DOHH2 (cell line): ENCODE measurements around the gene SIK3.

ENCODE experiments used
- H3F3A ChIP-seq: fragments of 200-600 bp; sonication (generic), shearing (Covaris generic); 2 replicates; pipeline ENCODE4 v1.6.0; 2016; ENCODE audit warnings: antibody characterized with exemption, mild to moderate bottlenecking; ENCODE audit not compliant: control insufficient read depth, insufficient read depth
- H3K27ac ChIP-seq: fragments of 200-600 bp; sonication (generic); 2 replicates; pipeline ENCODE4 v1.5.1; 2014; ENCODE audit warnings: low read depth, mild to moderate bottlenecking, low read length, moderate library complexity
- H3K27me3 ChIP-seq: fragments of 200-600 bp; sonication (generic); 2 replicates; pipeline ENCODE4 v1.6.1; 2014; ENCODE audit warnings: mild to moderate bottlenecking, low read length, mixed read lengths; ENCODE audit not compliant: control insufficient read depth
- H3K36me3 ChIP-seq: fragments of 200-600 bp; sonication (generic); 2 replicates; pipeline ENCODE4 v1.6.1; 2014; ENCODE audit warnings: mild to moderate bottlenecking, low read length, moderate library complexity, mixed read lengths; ENCODE audit not compliant: control insufficient read depth
- H3K4me1 ChIP-seq: fragments of 200-600 bp; sonication (generic); 2 replicates; pipeline ENCODE4 v1.6.1; 2014; ENCODE audit warnings: mild to moderate bottlenecking, low read length, mixed read lengths; ENCODE audit not compliant: control insufficient read depth
- H3K4me2 ChIP-seq: fragments of 200-600 bp; sonication (generic); 2 replicates; pipeline ENCODE4 v1.6.0; 2014; ENCODE audit warnings: mild to moderate bottlenecking, low read length, moderate library complexity
- H3K4me3 ChIP-seq: fragments of 200-600 bp; sonication (generic); 2 replicates; pipeline ENCODE4 v1.5.1; 2014; ENCODE audit warnings: mild to moderate bottlenecking, low read length, mixed read lengths
- H3K79me2 ChIP-seq: fragments of 200-600 bp; sonication (generic); 2 replicates; pipeline ENCODE4 v1.6.1; 2014; ENCODE audit warnings: mild to moderate bottlenecking, low read length, mixed read lengths; ENCODE audit not compliant: control insufficient read depth
- H3K9me2 ChIP-seq: fragments of 200-600 bp; sonication (generic); replicated peaks from 2 replicates; pipeline ENCODE4 v1.6.1; 2014; ENCODE audit warnings: mild to moderate bottlenecking, low read length, mixed read lengths; ENCODE audit not compliant: control insufficient read depth
- H3K9me3 ChIP-seq: fragments of 200-600 bp; sonication (generic); 2 replicates; pipeline ENCODE4 v1.6.1; 2014; ENCODE audit warnings: antibody characterized with exemption, low read length, mixed read lengths; ENCODE audit not compliant: control insufficient read depth, insufficient read depth
- H4K20me1 ChIP-seq: fragments of 200-600 bp; sonication (generic); 2 replicates; pipeline ENCODE4 v1.6.0; 2014; ENCODE audit warnings: low read depth, mild to moderate bottlenecking, antibody characterized with exemption, low read length, moderate library complexity; ENCODE audit not compliant: control insufficient read depth, insufficient read depth
- EZH2phosphoT487 ChIP-seq: fragments of 200-600 bp; sonication (generic); IDR thresholded peaks from 2 replicates; pipeline ENCODE4 v1.6.1; 2017; ENCODE audit warnings: borderline replicate concordance, mild to moderate bottlenecking, antibody characterized with exemption, low read length, moderate library complexity, mixed read lengths
- TF ChIP-seq, protein P1 (sequence below): fragments of 200-600 bp; sonication (generic); IDR thresholded peaks from one replicate; pipeline ENCODE4 v1.5.1; 2014; ENCODE audit warnings: antibody characterized with exemption, mild to moderate bottlenecking, low read depth, low read length; ENCODE audit not compliant: poor library complexity, severe bottlenecking

The SIK3 gene

DNA sequence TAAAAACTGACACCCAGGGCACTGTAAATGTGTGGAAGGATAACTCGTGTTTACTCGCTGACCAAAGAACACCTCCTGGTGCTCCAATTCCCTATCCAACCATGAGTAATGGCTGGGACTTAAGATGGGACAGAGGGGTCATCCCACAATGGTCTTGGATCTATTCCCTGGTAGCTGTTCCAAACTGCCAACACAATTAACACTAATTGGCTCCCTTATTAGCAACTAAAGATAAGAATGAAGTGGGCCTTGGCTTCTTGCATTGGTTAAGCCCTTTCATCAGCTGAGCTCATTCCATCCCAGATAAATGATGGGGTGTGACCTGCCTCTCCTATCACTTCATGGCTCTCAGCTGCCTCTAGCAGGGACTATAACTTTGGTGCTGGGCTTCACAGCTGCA is 1.5 kb upstream of the SIK3 start:
- H3K79me2 ChIP-seq, result peaks cover 36% of the 10 kb centered on the region
- H3K27me3 ChIP-seq, result no peaks in the 10 kb centered on the region
- no peak overlapping the region for H3K4me3 ChIP-seq
- 0 out of 2 replicates have a peak, but pooled peaks cover 2% of the 10 kb centered on the region for H3F3A ChIP-seq
- H4K20me1 ChIP-seq, result peaks cover 11% of the 10 kb centered on the region; the same call in 1 of the 2 replicates
- peaks cover 40% of the 10 kb centered on the region for H3K4me1 ChIP-seq
- H3K36me3 ChIP-seq, result no peaks in the 10 kb centered on the region
- H3K9me3 ChIP-seq, result no peaks in the 10 kb centered on the region
- no peaks in the 10 kb centered on the region for H3K9me2 ChIP-seq
- TF ChIP-seq, protein P1, sequence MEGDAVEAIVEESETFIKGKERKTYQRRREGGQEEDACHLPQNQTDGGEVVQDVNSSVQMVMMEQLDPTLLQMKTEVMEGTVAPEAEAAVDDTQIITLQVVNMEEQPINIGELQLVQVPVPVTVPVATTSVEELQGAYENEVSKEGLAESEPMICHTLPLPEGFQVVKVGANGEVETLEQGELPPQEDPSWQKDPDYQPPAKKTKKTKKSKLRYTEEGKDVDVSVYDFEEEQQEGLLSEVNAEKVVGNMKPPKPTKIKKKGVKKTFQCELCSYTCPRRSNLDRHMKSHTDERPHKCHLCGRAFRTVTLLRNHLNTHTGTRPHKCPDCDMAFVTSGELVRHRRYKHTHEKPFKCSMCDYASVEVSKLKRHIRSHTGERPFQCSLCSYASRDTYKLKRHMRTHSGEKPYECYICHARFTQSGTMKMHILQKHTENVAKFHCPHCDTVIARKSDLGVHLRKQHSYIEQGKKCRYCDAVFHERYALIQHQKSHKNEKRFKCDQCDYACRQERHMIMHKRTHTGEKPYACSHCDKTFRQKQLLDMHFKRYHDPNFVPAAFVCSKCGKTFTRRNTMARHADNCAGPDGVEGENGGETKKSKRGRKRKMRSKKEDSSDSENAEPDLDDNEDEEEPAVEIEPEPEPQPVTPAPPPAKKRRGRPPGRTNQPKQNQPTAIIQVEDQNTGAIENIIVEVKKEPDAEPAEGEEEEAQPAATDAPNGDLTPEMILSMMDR, result no peak
- TF ChIP-seq EZH2phosphoT487, result no peak
- H3K27ac ChIP-seq, result no peak overlapping the region
- H3K4me2 ChIP-seq, result peak overlapping the region; percentile 94; the same call in 1 of the 2 replicates

DNA sequence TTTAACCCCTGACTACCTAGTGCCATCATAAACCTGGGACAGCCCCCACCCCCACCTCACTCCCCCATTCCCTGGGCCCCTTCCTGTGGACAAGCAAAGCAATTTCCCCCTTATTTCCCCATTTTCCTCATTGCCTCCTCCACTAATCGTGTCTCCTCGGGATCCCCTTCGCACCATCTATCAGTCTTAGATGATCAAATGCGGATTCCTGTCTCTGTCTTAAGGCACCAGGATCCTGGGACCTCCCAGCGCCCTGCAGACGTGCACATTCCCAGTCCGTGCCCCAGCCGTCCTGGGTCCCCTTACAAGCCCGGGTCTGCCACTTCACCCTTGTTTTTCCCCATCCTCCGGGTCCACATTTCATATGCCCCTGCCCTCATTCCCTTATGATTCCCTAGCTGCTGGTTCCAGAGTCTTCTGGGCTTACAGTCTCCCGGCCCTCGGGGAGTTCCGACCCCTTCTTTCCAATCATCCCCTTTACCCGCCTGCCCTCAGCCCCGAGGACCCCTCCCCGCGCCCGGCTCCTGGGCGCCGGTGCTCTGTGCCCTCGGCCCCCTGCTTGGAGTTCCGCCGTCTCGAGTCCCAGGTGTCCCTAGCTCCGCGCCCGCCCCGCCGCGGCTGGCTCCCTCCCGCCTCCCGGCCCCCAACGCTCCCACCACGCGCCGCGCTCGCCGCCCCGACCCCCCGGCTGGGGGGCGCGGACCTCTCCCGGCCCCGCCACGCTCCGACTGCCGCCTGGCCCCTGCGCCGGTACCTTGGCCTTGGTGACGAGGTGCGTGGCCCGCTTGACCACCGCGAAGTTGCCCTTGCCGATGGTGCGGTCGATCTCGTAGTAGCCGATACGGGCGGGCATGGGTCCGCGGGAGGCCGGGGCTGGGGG is 599 bp downstream of the SIK3 start:
- H3K27ac ChIP-seq, result peak overlapping the region; percentile 19; the same call in 1 of the 2 replicates
- peaks cover 41% of the 10 kb centered on the region for H3K4me1 ChIP-seq
- no peak for TF ChIP-seq EZH2phosphoT487
- TF ChIP-seq, protein P1, result no peak
- peak overlapping the region; percentile 76 for H3K4me2 ChIP-seq
- H3K27me3 ChIP-seq, result no peaks in the 10 kb centered on the region
- H4K20me1 ChIP-seq, result peaks cover 13% of the 10 kb centered on the region; the same call in 1 of the 2 replicates
- H3K4me3 ChIP-seq, result peak overlapping the region; percentile 77
- H3K79me2 ChIP-seq, result peaks cover 57% of the 10 kb centered on the region
- 0 out of 2 replicates have a peak, but pooled peaks cover 2% of the 10 kb centered on the region for H3F3A ChIP-seq
- H3K9me2 ChIP-seq, result no peaks in the 10 kb centered on the region
- H3K36me3 ChIP-seq, result no peaks in the 10 kb centered on the region; the same call in 1 of the 2 replicates
- no peaks in the 10 kb centered on the region for H3K9me3 ChIP-seq

DNA sequence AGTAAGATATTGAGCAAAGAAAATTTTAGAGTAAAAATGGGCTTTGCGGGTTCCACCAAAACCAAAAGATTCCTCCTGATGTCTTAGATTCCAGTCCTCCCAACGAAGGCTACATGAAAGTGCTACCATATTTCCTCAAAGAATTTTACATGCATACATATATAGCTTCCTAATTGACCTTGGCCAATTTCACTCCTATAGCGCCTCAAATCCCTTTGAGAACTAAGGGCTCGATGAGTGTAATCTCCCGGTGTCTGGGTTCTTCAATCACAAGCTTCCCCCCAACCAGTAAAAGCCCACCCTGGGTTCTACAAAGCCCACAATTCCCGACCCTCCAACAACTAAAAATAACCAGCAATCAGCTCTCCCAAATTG is 1.2 kb downstream of the SIK3 start:
- Histone ChIP-seq H3K9me3 (no peaks in the 10 kb centered on the region), H3K27ac (no peak overlapping the region), H3K4me1 (peaks cover 41% of the 10 kb centered on the region), H4K20me1 (peaks cover 13% of the 10 kb centered on the region; the same call in 1 of the 2 replicates), H3K27me3 (no peaks in the 10 kb centered on the region), H3K4me3 (peak overlapping the region; percentile 77), H3K9me2 (no peaks in the 10 kb centered on the region), H3K79me2 (peaks cover 63% of the 10 kb centered on the region), H3F3A (0 out of 2 replicates have a peak, but pooled peaks cover 2% of the 10 kb centered on the region), H3K4me2 (peak overlapping the region; percentile 76), H3K36me3 (no peaks in the 10 kb centered on the region; the same call in 1 of the 2 replicates)
- TF ChIP-seq EZH2phosphoT487, result no peak
- TF ChIP-seq, protein P1, result no peak
